GM21737 (cell line): ENCODE results near the gene C4BPB.
"Not testable (repeated sequence)": the region's sequence is repeated elsewhere in the genome, so short reads cannot be mapped to it uniquely, and the experiment has no call there.

Source experiments
- ATAC-seq: cut with Tn5 transposase; IDR thresholded peaks from one replicate; pipeline ENCODE4 v1.9.1; 2021; ENCODE audit warnings: mild to moderate bottlenecking, moderate library complexity; ENCODE audit not compliant: unreplicated experiment

The C4BPB gene

GRCh38 chr1:207088701-207089626 is at the start of gene C4BPB:
Gene C4BPB (plus strand): TSS chr1:207088860. CDS start chr1:207089532, 672 bp downstream.
- ATAC-seq = no peak

GRCh38 chr1:207039380-207040180 is 49.1 kb upstream of the C4BPB start:
- ATAC-seq = no peak

GRCh38 chr1:207040181-207040533 is 48.5 kb upstream of the C4BPB start:
- ATAC-seq = no peak

- not testable (repeated sequence) for ATAC-seq
These were observed 47.3 kb upstream of the C4BPB start for GRCh38 chr1:207041397-207041796.

GRCh38 chr1:207045453-207045852 is 43.2 kb upstream of the C4BPB start:
- no peak for ATAC-seq

GRCh38 chr1:207047505-207047904 is 41.2 kb upstream of the C4BPB start:
- ATAC-seq = no peak

- no peak for ATAC-seq
These were observed 40.6 kb upstream of the C4BPB start for GRCh38 chr1:207048041-207048440.

GRCh38 chr1:207049054-207049453 is 39.6 kb upstream of the C4BPB start:
- ATAC-seq = no peak

GRCh38 chr1:207049514-207049913 is 39.1 kb upstream of the C4BPB start:
- no peak for ATAC-seq

- ATAC-seq = peak; percentile 27
These were observed 38.7 kb upstream of the C4BPB start for GRCh38 chr1:207049974-207050391.

GRCh38 chr1:207050480-207051190 is 38.0 kb upstream of the C4BPB start:
- peak; percentile 52 for ATAC-seq

GRCh38 chr1:207051191-207051943 is 37.3 kb upstream of the C4BPB start, which contains the start of gene YOD1:
Gene YOD1 (minus strand): TSS chr1:207051208. CDS start chr1:207051030, 178 bp downstream.
- no peak for ATAC-seq

- peak; percentile 73 for ATAC-seq
These were observed 35.5 kb upstream of the C4BPB start, which contains the start of gene PFKFB2 for GRCh38 chr1:207052911-207053769. Gene PFKFB2 (plus strand): TSS chr1:207053275. CDS start chr1:207054718, 1,443 bp downstream.

GRCh38 chr1:207054491-207054890 is 34.2 kb upstream of the C4BPB start:
- ATAC-seq = no peak

GRCh38 chr1:207055386-207056001 is 33.2 kb upstream of the C4BPB start:
- no peak for ATAC-seq

GRCh38 chr1:207056673-207057072 is 32.0 kb upstream of the C4BPB start:
- no peak for ATAC-seq

GRCh38 chr1:207058252-207058651 is 30.4 kb upstream of the C4BPB start:
- ATAC-seq = no peak

- no peak for ATAC-seq
These were observed 29.5 kb upstream of the C4BPB start for GRCh38 chr1:207058878-207059867.
